HEK293 (cell line): ENCODE measurements around the gene MCM6.

Source experiments
- CTCF ChIA-PET: fragments of 350-600 bp; formaldehyde crosslinking; extraction: SDS; loops from one replicate; lab custom pipeline; 2021; ENCODE audit warnings: antibody characterized with exemption; lab: Yijun Ruan, JAX
- POLR2A ChIA-PET: fragments of 300-600 bp; formaldehyde crosslinking; extraction: SDS; loops from one replicate; lab custom pipeline; 2020; ENCODE audit warnings: antibody characterized with exemption, inconsistent platforms; lab: Yijun Ruan, JAX
- H3K27ac ChIP-seq: fragments of 200-500 bp; sonication (Bioruptor generic); 2 replicates; pipeline ENCODE4 v1.5.1; 2014; ENCODE audit warnings: low read depth, low read length, control low read depth, inconsistent platforms; ENCODE audit errors: extremely low read depth
- H3K36me3 ChIP-seq, 2 experiments: fragments of 200-500 bp in 1 of 2; sonication (Bioruptor generic) in 1 of 2; 1 replicate in 1 of 2; 2 replicates in 1 of 2; pipeline ENCODE4 v1.5.1; 2014 to 2017; ENCODE audit warnings: inconsistent platforms in 2 of 2, low read length in 2 of 2; ENCODE audit not compliant: control insufficient read depth in 2 of 2, insufficient read depth in 1 of 2
- H3K4me1 ChIP-seq: fragments of 200-500 bp; sonication (Bioruptor generic); 2 replicates; pipeline ENCODE4 v1.5.1; 2014; ENCODE audit warnings: mild to moderate bottlenecking, low read length, inconsistent platforms; ENCODE audit not compliant: control insufficient read depth, insufficient read depth
- H3K4me3 ChIP-seq: 2 replicates; pipeline ENCODE4 v1.5.1; 2011; ENCODE audit warnings: low read depth, mild to moderate bottlenecking, control low read depth, low read length, moderate library complexity
- H3K9me3 ChIP-seq: fragments of 200-500 bp; sonication (Bioruptor generic); 2 replicates; pipeline ENCODE4 v1.5.1; 2014; ENCODE audit warnings: low read depth, low read length, inconsistent platforms; ENCODE audit not compliant: control insufficient read depth, insufficient read depth
- GLI4 ChIP-seq: fragments of 450-650 bp; formaldehyde crosslinking; IDR thresholded peaks from 2 replicates; pipeline ENCODE4 v1.5.1; 2016; ENCODE audit warnings: missing biosample characterization, missing genetic modification characterization
- HOXC10 ChIP-seq: sonication (generic); formaldehyde crosslinking; IDR thresholded peaks from 2 replicates; pipeline ENCODE4 v1.8.1; 2023; ENCODE audit warnings: mild to moderate bottlenecking, missing genetic modification reagents
- INSM2 ChIP-seq: fragments of 450-650 bp; formaldehyde crosslinking; IDR thresholded peaks from 2 replicates; pipeline ENCODE4 v1.5.1; 2016; ENCODE audit warnings: missing biosample characterization, missing genetic modification characterization
- KLF1 ChIP-seq: fragments of 450-650 bp; formaldehyde crosslinking; IDR thresholded peaks from 2 replicates; pipeline ENCODE4 v1.5.1; 2016; ENCODE audit warnings: missing biosample characterization, missing genetic modification characterization
- OVOL3 ChIP-seq: fragments of 450-650 bp; formaldehyde crosslinking; IDR thresholded peaks from 2 replicates; pipeline ENCODE4 v1.5.1; 2016; ENCODE audit warnings: missing biosample characterization, missing genetic modification characterization
- PATZ1 ChIP-seq: fragments of 450-650 bp; formaldehyde crosslinking; IDR thresholded peaks from 2 replicates; pipeline ENCODE4 v1.5.1; 2016; ENCODE audit warnings: missing biosample characterization, missing genetic modification characterization
- REPIN1 ChIP-seq: fragments of 450-650 bp; formaldehyde crosslinking; IDR thresholded peaks from 2 replicates; pipeline ENCODE4 v1.5.1; 2017; ENCODE audit warnings: missing biosample characterization, missing genetic modification characterization, low read depth
- SETDB1 ChIP-seq: IDR thresholded peaks from one replicate; pipeline ENCODE4 v1.6.1; 2017; ENCODE audit warnings: mild to moderate bottlenecking, low read length, moderate library complexity, mixed read lengths; ENCODE audit not compliant: insufficient read length
- ZBTB20 ChIP-seq: fragments of 450-650 bp; formaldehyde crosslinking; IDR thresholded peaks from 2 replicates; pipeline ENCODE4 v1.5.1; 2016; ENCODE audit warnings: missing biosample characterization, missing genetic modification characterization
- ZNF146 ChIP-seq: fragments of 450-650 bp; formaldehyde crosslinking; IDR thresholded peaks from 2 replicates; pipeline ENCODE4 v1.5.1; 2016; ENCODE audit warnings: missing biosample characterization, missing genetic modification characterization
- ZNF211 ChIP-seq: fragments of 450-650 bp; formaldehyde crosslinking; IDR thresholded peaks from 2 replicates; pipeline ENCODE4 v1.5.1; 2016; ENCODE audit warnings: low read depth, missing biosample characterization, missing genetic modification characterization
- ZNF214 ChIP-seq: fragments of 450-650 bp; formaldehyde crosslinking; IDR thresholded peaks from 2 replicates; pipeline ENCODE4 v1.5.1; 2017; ENCODE audit warnings: missing biosample characterization, mild to moderate bottlenecking, missing genetic modification characterization, borderline replicate concordance
- ZNF335 ChIP-seq: fragments of 450-650 bp; formaldehyde crosslinking; conservative IDR thresholded peaks from 2 replicates; pipeline ENCODE4 v1.5.1; 2016; ENCODE audit warnings: missing biosample characterization, missing genetic modification characterization
- ZNF391 ChIP-seq: fragments of 450-650 bp; formaldehyde crosslinking; IDR thresholded peaks from 2 replicates; pipeline ENCODE4 v1.5.1; 2016; ENCODE audit warnings: low read depth, missing biosample characterization, missing genetic modification characterization, borderline replicate concordance
- ZNF558 ChIP-seq: fragments of 450-650 bp; formaldehyde crosslinking; IDR thresholded peaks from 2 replicates; pipeline ENCODE4 v1.5.1; 2016; ENCODE audit warnings: missing biosample characterization, missing genetic modification characterization
- ZNF596 ChIP-seq: fragments of 450-650 bp; IDR thresholded peaks from 2 replicates; pipeline ENCODE4 v1.5.0; 2018; ENCODE audit warnings: missing biosample characterization, mild to moderate bottlenecking, missing genetic modification characterization, moderate library complexity
- ZNF791 ChIP-seq: fragments of 450-650 bp; formaldehyde crosslinking; IDR thresholded peaks from 2 replicates; pipeline ENCODE4 v1.5.1; 2016; ENCODE audit warnings: missing biosample characterization, missing genetic modification characterization
- ZNF843 ChIP-seq: fragments of 450-650 bp; formaldehyde crosslinking; IDR thresholded peaks from 2 replicates; pipeline ENCODE4 v1.5.1; 2016; ENCODE audit warnings: missing biosample characterization, missing genetic modification characterization
- TF ChIP-seq, protein P1 (sequence below): fragments of 450-650 bp; formaldehyde crosslinking; conservative IDR thresholded peaks from 2 replicates; pipeline ENCODE4 v1.5.1; 2016; ENCODE audit warnings: low read depth, missing biosample characterization, missing genetic modification characterization
- TF ChIP-seq, protein P2 (sequence below): fragments of 450-650 bp; formaldehyde crosslinking; IDR thresholded peaks from 2 replicates; pipeline ENCODE4 v1.5.1; 2017; ENCODE audit warnings: missing biosample characterization, missing genetic modification characterization

MCM6 gene

DNA sequence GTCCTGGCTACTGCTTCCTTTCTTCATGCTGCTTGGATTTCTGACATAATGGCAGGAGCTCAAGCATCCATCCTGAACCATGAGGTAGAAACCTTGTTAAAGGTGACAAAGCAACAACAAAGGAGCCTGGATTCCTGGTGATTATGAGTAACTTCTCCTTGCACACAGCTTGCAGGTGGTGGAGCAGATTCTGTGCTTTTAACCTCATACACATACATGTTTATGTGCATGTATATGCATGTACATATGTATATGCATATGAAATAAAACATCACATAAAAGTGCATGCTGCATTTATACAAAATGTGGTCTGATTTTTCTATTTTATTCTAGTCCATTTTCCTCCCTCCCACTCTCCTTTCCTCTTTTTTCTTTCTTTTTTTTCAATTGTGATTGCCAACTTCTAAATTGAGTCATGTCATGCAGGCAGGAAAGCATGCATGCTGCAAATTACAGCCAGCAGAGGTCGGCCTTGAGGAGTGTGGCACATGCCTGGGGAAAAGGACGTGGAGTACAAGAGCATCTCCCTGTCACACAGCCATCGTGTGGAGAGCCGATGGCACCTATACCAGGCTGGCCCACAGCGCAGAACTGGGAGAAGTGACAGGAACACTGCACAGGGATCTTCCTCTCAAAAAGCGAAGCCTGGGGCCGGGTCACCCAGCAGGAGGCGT is 57.2 kb downstream of the MCM6 start:
- Histone ChIP-seq H3K4me1 (no peaks in the 10 kb centered on the region), H3K9me3 (no peaks in the 10 kb centered on the region)
- CTCF ChIA-PET = interaction anchor here (0.6 to 1.0 kb wide), 2 partner anchors 23 to 807 kb away, joined by 3 to 5 read pairs; no protein-coding TSS in a partner anchor
- no peak for TF ChIP-seq PATZ1
- no peak for TF ChIP-seq ZNF596
- TF ChIP-seq, all 188 proteins: peak for 0
- H3K27ac ChIP-seq = no peak overlapping the region
- POLR2A ChIA-PET = no interaction called here
- no peak overlapping the region for H3K4me3 ChIP-seq
- H3K36me3 ChIP-seq = no peaks in the 10 kb centered on the region

- Histone ChIP-seq H3K9me3 (no peaks in the 10 kb centered on the region), H3K4me1 (no peaks in the 10 kb centered on the region), H3K36me3 (no peaks in the 10 kb centered on the region), H3K27ac (no peak overlapping the region), H3K4me3 (no peak overlapping the region)
- POLR2A ChIA-PET = no interaction called here
- no peak for TF ChIP-seq ZBTB20
- no peak for TF ChIP-seq ZNF558
- no peak for TF ChIP-seq ZNF791 (tag by site-specific recombination)
- no peak for TF ChIP-seq REPIN1 (tag by site-specific recombination)
- no peak for TF ChIP-seq KLF1 (tag by site-specific recombination)
- no peak for TF ChIP-seq OVOL3 (tag by site-specific recombination)
- TF ChIP-seq HOXC10 (CRISPR knock-in tag) = no peak
- no peak for TF ChIP-seq ZNF335 (tag by site-specific recombination)
- TF ChIP-seq SETDB1 = no peak
- TF ChIP-seq, all 188 proteins: peak for 0
- CTCF ChIA-PET = interaction anchor here (1.0 kb wide), 1 partner anchor 24 kb away, joined by 5 read pairs; no protein-coding TSS in a partner anchor
Observed at GRCh38 chr2:135817951-135818350, 58.3 kb downstream of the MCM6 start.

GRCh38 chr2:135817466-135817865 is 58.8 kb downstream of the MCM6 start:
- H3K27ac ChIP-seq = no peak overlapping the region
- H3K4me1 ChIP-seq = no peaks in the 10 kb centered on the region
- ChIA-PET POLR2A (no interaction called here), CTCF (interaction anchor here (0.6 kb wide), 1 partner anchor 19 kb away, joined by 4 read pairs; no protein-coding TSS in a partner anchor)
- TF ChIP-seq ZNF214 = no peak
- TF ChIP-seq, protein P1, sequence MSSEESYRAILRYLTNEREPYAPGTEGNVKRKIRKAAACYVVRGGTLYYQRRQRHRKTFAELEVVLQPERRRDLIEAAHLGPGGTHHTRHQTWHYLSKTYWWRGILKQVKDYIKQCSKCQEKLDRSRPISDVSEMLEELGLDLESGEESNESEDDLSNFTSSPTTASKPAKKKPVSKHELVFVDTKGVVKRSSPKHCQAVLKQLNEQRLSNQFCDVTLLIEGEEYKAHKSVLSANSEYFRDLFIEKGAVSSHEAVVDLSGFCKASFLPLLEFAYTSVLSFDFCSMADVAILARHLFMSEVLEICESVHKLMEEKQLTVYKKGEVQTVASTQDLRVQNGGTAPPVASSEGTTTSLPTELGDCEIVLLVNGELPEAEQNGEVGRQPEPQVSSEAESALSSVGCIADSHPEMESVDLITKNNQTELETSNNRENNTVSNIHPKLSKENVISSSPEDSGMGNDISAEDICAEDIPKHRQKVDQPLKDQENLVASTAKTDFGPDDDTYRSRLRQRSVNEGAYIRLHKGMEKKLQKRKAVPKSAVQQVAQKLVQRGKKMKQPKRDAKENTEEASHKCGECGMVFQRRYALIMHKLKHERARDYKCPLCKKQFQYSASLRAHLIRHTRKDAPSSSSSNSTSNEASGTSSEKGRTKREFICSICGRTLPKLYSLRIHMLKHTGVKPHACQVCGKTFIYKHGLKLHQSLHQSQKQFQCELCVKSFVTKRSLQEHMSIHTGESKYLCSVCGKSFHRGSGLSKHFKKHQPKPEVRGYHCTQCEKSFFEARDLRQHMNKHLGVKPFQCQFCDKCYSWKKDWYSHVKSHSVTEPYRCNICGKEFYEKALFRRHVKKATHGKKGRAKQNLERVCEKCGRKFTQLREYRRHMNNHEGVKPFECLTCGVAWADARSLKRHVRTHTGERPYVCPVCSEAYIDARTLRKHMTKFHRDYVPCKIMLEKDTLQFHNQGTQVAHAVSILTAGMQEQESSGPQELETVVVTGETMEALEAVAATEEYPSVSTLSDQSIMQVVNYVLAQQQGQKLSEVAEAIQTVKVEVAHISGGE (tag by site-specific recombination) = no peak
- no peak for TF ChIP-seq GLI4 (tag by site-specific recombination)
- no peak for TF ChIP-seq ZNF843 (tag by site-specific recombination)
- no peak for TF ChIP-seq ZNF791 (tag by site-specific recombination)
- no peak for TF ChIP-seq ZNF146 (tag by site-specific recombination)
- TF ChIP-seq, protein P2, sequence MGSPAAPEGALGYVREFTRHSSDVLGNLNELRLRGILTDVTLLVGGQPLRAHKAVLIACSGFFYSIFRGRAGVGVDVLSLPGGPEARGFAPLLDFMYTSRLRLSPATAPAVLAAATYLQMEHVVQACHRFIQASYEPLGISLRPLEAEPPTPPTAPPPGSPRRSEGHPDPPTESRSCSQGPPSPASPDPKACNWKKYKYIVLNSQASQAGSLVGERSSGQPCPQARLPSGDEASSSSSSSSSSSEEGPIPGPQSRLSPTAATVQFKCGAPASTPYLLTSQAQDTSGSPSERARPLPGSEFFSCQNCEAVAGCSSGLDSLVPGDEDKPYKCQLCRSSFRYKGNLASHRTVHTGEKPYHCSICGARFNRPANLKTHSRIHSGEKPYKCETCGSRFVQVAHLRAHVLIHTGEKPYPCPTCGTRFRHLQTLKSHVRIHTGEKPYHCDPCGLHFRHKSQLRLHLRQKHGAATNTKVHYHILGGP (tag by site-specific recombination) = no peak
- TF ChIP-seq ZNF391 = no peak
- TF ChIP-seq ZNF211 = no peak
- no peak for TF ChIP-seq INSM2 (tag by site-specific recombination)
- no peaks in the 10 kb centered on the region for H3K9me3 ChIP-seq
- H3K36me3 ChIP-seq = no peaks in the 10 kb centered on the region
- H3K4me3 ChIP-seq = no peak overlapping the region
